GM18507 (cell line): ENCODE measurements around the gene PCDHGA9.

ENCODE experiments used
- DNase-seq: peaks from one replicate; pipeline ENCODE4 v3.0.0; 2011; ENCODE audit warnings: low read depth; ENCODE audit not compliant: insufficient read length; ENCODE audit errors: extremely low spot score
- FAIRE-seq: peaks from 2 replicates; lab custom pipeline; 2011; peaks lifted over from hg19 to GRCh38; lab: Jason Lieb, UNC

The PCDHGA9 gene

DNA sequence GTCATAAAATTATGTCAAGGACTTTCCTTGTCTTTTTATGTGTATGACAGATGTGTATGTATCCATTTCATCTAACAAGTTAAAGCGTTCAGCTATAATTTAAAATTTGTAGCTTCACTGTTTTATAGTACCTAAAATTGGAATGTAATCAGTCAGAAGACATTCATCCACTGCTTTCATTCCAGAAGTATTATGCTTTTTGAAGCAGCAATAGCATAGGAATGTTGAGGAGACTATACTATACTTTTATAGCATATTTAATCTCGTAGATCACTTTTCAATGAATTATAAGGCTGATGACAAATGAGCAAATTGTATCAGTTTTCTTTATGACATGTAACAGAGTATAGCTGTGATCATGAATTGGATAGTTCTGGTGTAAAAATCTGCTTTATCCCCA lies 34.6 kb downstream of the PCDHGA9 start:
- no peak for FAIRE-seq

GRCh38 chr5:141439411-141440141 lies 37.0 kb downstream of the PCDHGA9 start:
- no peak for DNase-seq
- no peak for FAIRE-seq

More for the DNA sequence above, 34.6 kb downstream of the PCDHGA9 start:
- DNase-seq, result no peak

DNA sequence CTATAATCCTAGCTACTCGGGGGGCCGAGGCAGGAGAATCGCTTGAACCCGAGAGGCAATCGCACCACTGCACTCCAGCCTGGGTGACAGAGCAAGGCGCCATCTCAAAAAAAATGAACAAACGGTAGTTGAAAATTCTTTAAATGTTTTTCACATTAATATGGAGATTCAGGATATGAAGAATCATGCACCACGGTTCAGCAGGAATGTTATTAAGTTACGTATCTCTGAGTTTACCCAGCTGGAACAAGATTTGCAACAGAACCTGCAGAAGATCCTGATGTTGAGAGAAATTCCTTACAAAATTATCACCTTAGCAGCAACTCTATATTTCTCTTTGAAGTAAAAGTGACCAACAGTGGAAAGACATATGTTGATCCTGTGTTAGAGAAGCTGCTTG lies 37.8 kb downstream of the PCDHGA9 start:
- DNase-seq (no peak), FAIRE-seq (no peak)

- no peak for FAIRE-seq
- no peak for DNase-seq
Observed at GRCh38 chr5:141441571-141442170, 39.1 kb downstream of the PCDHGA9 start.
